CD4-positive, CD25-positive, alpha-beta regulatory T cell (primary cell): ENCODE results near the gene CCDC12. TPM values are rescaled to one million over a fixed set of nuclear protein-coding genes. Genes with fewer than 3 reads are reported as not detected.

Experiments
- ATAC-seq, 2 donors: fragments of 150-1000 bp; cut with Tn5 transposase; one replicate each; pipeline ENCODE4 v1.10.0; 2021; ENCODE audit warnings: low read depth in 2 of 2, moderate number of reproducible peaks in 2 of 2, moderate library complexity in 1 of 2
- DNase-seq, 3 donors: peaks; one replicate each; pipeline versions ENCODE4 v3.0.0 to v3.0.0-alpha.2; 2012 to 2022; ENCODE audit warnings: mixed read lengths in 1 of 3
- H3K27ac ChIP-seq: one replicate; pipeline ENCODE4 v1.7.0; 2013; ENCODE audit warnings: mild to moderate bottlenecking, low read length; ENCODE audit not compliant: insufficient read depth, poor library complexity, severe bottlenecking
- H3K27me3 ChIP-seq: one replicate; pipeline ENCODE4 v1.7.0; 2013; ENCODE audit warnings: low read length; ENCODE audit not compliant: control insufficient read depth, insufficient read depth
- H3K36me3 ChIP-seq: one replicate; pipeline ENCODE4 v1.7.0; 2013; ENCODE audit warnings: mild to moderate bottlenecking, low read length, moderate library complexity; ENCODE audit not compliant: control insufficient read depth, insufficient read depth
- H3K4me1 ChIP-seq: 2 replicates; pipeline ENCODE4 v1.7.0; 2013; ENCODE audit warnings: mild to moderate bottlenecking, low read length; ENCODE audit not compliant: insufficient read depth, control insufficient read depth, poor library complexity, severe bottlenecking
- H3K4me3 ChIP-seq: one replicate; pipeline ENCODE4 v1.7.0; 2013; ENCODE audit warnings: low read depth, mild to moderate bottlenecking, low read length, moderate library complexity
- H3K9me3 ChIP-seq, 2 experiments: 1 replicate in 1 of 2; 2 replicates in 1 of 2; pipeline ENCODE4 v1.7.0; 2013; ENCODE audit warnings: low read length in 2 of 2, mild to moderate bottlenecking in 1 of 2, moderate library complexity in 1 of 2; ENCODE audit not compliant: control insufficient read depth in 2 of 2
- H3K27ac Mint-ChIP-seq, 3 donors: one replicate each; pipeline ENCODE4 v1.8.0; 2020 to 2022; ENCODE audit warnings: mild to moderate bottlenecking in 3 of 3, mixed read lengths in 3 of 3, moderate library complexity in 2 of 3
- H3K27me3 Mint-ChIP-seq: one replicate; pipeline ENCODE4 v1.8.0; 2022; ENCODE audit warnings: mild to moderate bottlenecking, mixed read lengths
- H3K36me3 Mint-ChIP-seq: one replicate; pipeline ENCODE4 v1.8.0; 2020; ENCODE audit warnings: mixed read lengths
- H3K4me1 Mint-ChIP-seq, 4 donors: one replicate each; pipeline ENCODE4 v1.8.0; 2020 to 2022; ENCODE audit warnings: mixed read lengths in 4 of 4, mild to moderate bottlenecking in 1 of 4
- H3K4me3 Mint-ChIP-seq, 4 donors: one replicate each; pipeline ENCODE4 v1.8.0; 2020 to 2022; ENCODE audit warnings: mild to moderate bottlenecking in 4 of 4, mixed read lengths in 4 of 4, moderate library complexity in 3 of 4
- H3K9me3 Mint-ChIP-seq, 7 donors: one replicate each; pipeline ENCODE4 v1.8.0; 2020 to 2022; ENCODE audit warnings: mixed read lengths in 7 of 7, mild to moderate bottlenecking in 3 of 7, moderate library complexity in 2 of 7
- polyA plus RNA-seq, 4 donors: library from polyadenylated mRNA; unstranded; fragments of 300-500 nt; fragmentation: Illumina TruSeq; gene quantifications; one replicate each; pipeline ENCODE4 v1.2.3, GENCODE V29; 2021
- total RNA-seq: library from RNA; stranded (reverse); gene quantifications from one replicate; pipeline ENCODE4 v1.2.3, GENCODE V29; 2022

Gene CCDC12
- total and polyA plus RNA-seq, 5 donors from 2014 or later, result 71.8 to 116 (median 104) TPM

- Mint-ChIP-seq H3K27ac (peak overlapping the region in 1 of 3 donors; percentile 59), H3K36me3 (no peaks in the 10 kb centered on the region), H3K9me3 (peaks cover 0 to 3% (median 0%) of the 10 kb centered on the region in 7 donors), H3K4me3 (no peak overlapping the region), H3K4me1 (peaks cover 0 to 19% (median 5%) of the 10 kb centered on the region in 4 donors), H3K27me3 (peaks cover 63% of the 10 kb centered on the region)
- no peak overlapping the region for H3K4me3 ChIP-seq
- H3K27me3 ChIP-seq, result peaks cover 7% of the 10 kb centered on the region
- H3K36me3 ChIP-seq, result no peaks in the 10 kb centered on the region
- DNase-seq (peak; percentile 58 to 72 (median 69)), ATAC-seq (peak; percentile 77)
- H3K9me3 ChIP-seq, result no peaks in the 10 kb centered on the region
- peaks cover 16% of the 10 kb centered on the region for H3K4me1 ChIP-seq
- H3K27ac ChIP-seq, result no peak overlapping the region
Measured at GRCh38 chr3:46895204-46895660, 81.3 kb downstream of the CCDC12 start.

GRCh38 chr3:46894256-46894655 is 82.3 kb downstream of the CCDC12 start:
- H3K27me3 ChIP-seq, result peaks cover 7% of the 10 kb centered on the region
- DNase-seq (no peak), ATAC-seq (no peak)
- H3K36me3 ChIP-seq, result no peaks in the 10 kb centered on the region
- H3K27ac ChIP-seq, result no peak overlapping the region
- H3K27me3 Mint-ChIP-seq, result peaks cover 70% of the 10 kb centered on the region
- H3K4me1 ChIP-seq, result peaks cover 16% of the 10 kb centered on the region
- no peaks in the 10 kb centered on the region for H3K9me3 ChIP-seq
- H3K4me3 Mint-ChIP-seq, result no peak overlapping the region
- H3K27ac Mint-ChIP-seq, result no peak overlapping the region
- peaks cover 0 to 19% (median 5%) of the 10 kb centered on the region in 4 donors for H3K4me1 Mint-ChIP-seq
- H3K36me3 Mint-ChIP-seq, result no peaks in the 10 kb centered on the region
- H3K9me3 Mint-ChIP-seq, result peaks cover 0 to 3% (median 0%) of the 10 kb centered on the region in 7 donors
- no peak overlapping the region for H3K4me3 ChIP-seq

GRCh38 chr3:46893763-46894162 is 82.8 kb downstream of the CCDC12 start:
- no peak for ATAC-seq
- Mint-ChIP-seq H3K27me3 (peaks cover 66% of the 10 kb centered on the region), H3K4me3 (no peak overlapping the region), H3K9me3 (peaks cover 0 to 3% (median 0%) of the 10 kb centered on the region in 7 donors), H3K36me3 (no peaks in the 10 kb centered on the region), H3K27ac (no peak overlapping the region), H3K4me1 (peaks cover 0 to 15% (median 5%) of the 10 kb centered on the region in 4 donors)
- Histone ChIP-seq H3K4me3 (no peak overlapping the region), H3K36me3 (no peaks in the 10 kb centered on the region), H3K4me1 (peaks cover 15% of the 10 kb centered on the region), H3K27ac (no peak overlapping the region), H3K9me3 (no peaks in the 10 kb centered on the region), H3K27me3 (peaks cover 7% of the 10 kb centered on the region)
- no peak for DNase-seq

GRCh38 chr3:46893146-46893748 is 83.3 kb downstream of the CCDC12 start:
- Mint-ChIP-seq H3K36me3 (no peaks in the 10 kb centered on the region), H3K27me3 (peaks cover 67% of the 10 kb centered on the region), H3K27ac (no peak overlapping the region), H3K9me3 (peaks cover 0 to 3% (median 0%) of the 10 kb centered on the region in 7 donors), H3K4me1 (peaks cover 0 to 15% (median 5%) of the 10 kb centered on the region in 4 donors), H3K4me3 (no peak overlapping the region)
- Histone ChIP-seq H3K27ac (no peak overlapping the region), H3K9me3 (no peaks in the 10 kb centered on the region), H3K27me3 (peaks cover 7% of the 10 kb centered on the region), H3K36me3 (no peaks in the 10 kb centered on the region), H3K4me3 (no peak overlapping the region), H3K4me1 (peaks cover 10% of the 10 kb centered on the region)
- DNase-seq (no peak), ATAC-seq (no peak)

- H3K9me3 Mint-ChIP-seq, result peaks cover 0 to 3% (median 0%) of the 10 kb centered on the region in 7 donors
- no peak for ATAC-seq
- Histone ChIP-seq H3K9me3 (no peaks in the 10 kb centered on the region), H3K4me3 (no peak overlapping the region), H3K36me3 (no peaks in the 10 kb centered on the region), H3K4me1 (peaks cover 9% of the 10 kb centered on the region), H3K27ac (no peak overlapping the region), H3K27me3 (peaks cover 5% of the 10 kb centered on the region)
- H3K4me1 Mint-ChIP-seq, result peaks cover 0 to 12% (median 5%) of the 10 kb centered on the region in 4 donors
- H3K27ac Mint-ChIP-seq, result no peak overlapping the region
- peaks cover 71% of the 10 kb centered on the region for H3K27me3 Mint-ChIP-seq
- H3K36me3 Mint-ChIP-seq, result no peaks in the 10 kb centered on the region
- DNase-seq, result no peak
- H3K4me3 Mint-ChIP-seq, result peak overlapping the region in 3 of 4 donors; percentile 52 to 70 (median 56)
Measured at GRCh38 chr3:46892285-46893145, 84.0 kb downstream of the CCDC12 start.

GRCh38 chr3:46891132-46891531 is 85.4 kb downstream of the CCDC12 start:
- H3K4me3 Mint-ChIP-seq, result no peak overlapping the region
- peaks cover 9% of the 10 kb centered on the region for H3K4me1 ChIP-seq
- H3K27ac ChIP-seq, result no peak overlapping the region
- ATAC-seq, result no peak
- DNase-seq, result no peak
- no peak overlapping the region for H3K4me3 ChIP-seq
- no peaks in the 10 kb centered on the region for H3K36me3 Mint-ChIP-seq
- H3K27me3 Mint-ChIP-seq, result peaks cover 71% of the 10 kb centered on the region
- peaks cover 5% of the 10 kb centered on the region for H3K27me3 ChIP-seq
- no peak overlapping the region for H3K27ac Mint-ChIP-seq
- H3K9me3 Mint-ChIP-seq, result peaks cover 0 to 3% (median 0%) of the 10 kb centered on the region in 7 donors
- H3K36me3 ChIP-seq, result no peaks in the 10 kb centered on the region
- peaks cover 0 to 12% (median 5%) of the 10 kb centered on the region in 4 donors for H3K4me1 Mint-ChIP-seq
- H3K9me3 ChIP-seq, result no peaks in the 10 kb centered on the region

- H3K27ac Mint-ChIP-seq, result no peak overlapping the region
- peaks cover 70% of the 10 kb centered on the region for H3K27me3 Mint-ChIP-seq
- Histone ChIP-seq H3K27me3 (peaks cover 7% of the 10 kb centered on the region), H3K9me3 (no peaks in the 10 kb centered on the region), H3K36me3 (no peaks in the 10 kb centered on the region), H3K4me1 (peaks cover 9% of the 10 kb centered on the region), H3K4me3 (no peak overlapping the region), H3K27ac (no peak overlapping the region)
- DNase-seq (no peak), ATAC-seq (no peak)
- H3K4me1 Mint-ChIP-seq, result peaks cover 0 to 11% (median 2%) of the 10 kb centered on the region in 4 donors
- no peak overlapping the region for H3K4me3 Mint-ChIP-seq
- H3K36me3 Mint-ChIP-seq, result no peaks in the 10 kb centered on the region
- H3K9me3 Mint-ChIP-seq, result peaks cover 0 to 2% (median 0%) of the 10 kb centered on the region in 7 donors
Measured at GRCh38 chr3:46890132-46890531, 86.4 kb downstream of the CCDC12 start.
